Dedifferentiated amniotic fluid mesenchymal stem cell (primary cell): Measurements from ENCODE around the gene ADORA3.

Source experiments
- DNase-seq: peaks from one replicate; pipeline ENCODE4 v3.0.0-alpha.2; 2016; ENCODE audit errors: extremely low spot score

The ADORA3 gene

GRCh38 chr1:111507411-111508201 is 4.2 kb upstream of the ADORA3 start:
- no peak for DNase-seq

- no peak for DNase-seq
Measured at GRCh38 chr1:111506561-111506960, 3.1 kb upstream of the ADORA3 start.

GRCh38 chr1:111505641-111506119 is 2.2 kb upstream of the ADORA3 start:
- no peak for DNase-seq

GRCh38 chr1:111504097-111504496 is 664 bp upstream of the ADORA3 start:
- DNase-seq = no peak

GRCh38 chr1:111501645-111502044 is 1.8 kb downstream of the ADORA3 start:
- no peak for DNase-seq

GRCh38 chr1:111499026-111499785 is 4.2 kb downstream of the ADORA3 start:
- no peak for DNase-seq

GRCh38 chr1:111497592-111497991 is 5.8 kb downstream of the ADORA3 start:
- DNase-seq = no peak

GRCh38 chr1:111496398-111496797 is 7.0 kb downstream of the ADORA3 start:
- DNase-seq = no peak

- DNase-seq = no peak
Measured at GRCh38 chr1:111491070-111491469, 12.4 kb downstream of the ADORA3 start.

GRCh38 chr1:111490220-111490619 is 13.2 kb downstream of the ADORA3 start:
- DNase-seq = no peak

- no peak for DNase-seq
Measured at GRCh38 chr1:111489604-111490003, 13.8 kb downstream of the ADORA3 start.

GRCh38 chr1:111488669-111489068 is 14.8 kb downstream of the ADORA3 start:
- DNase-seq = no peak

- DNase-seq = no peak
Measured at GRCh38 chr1:111487133-111487532, 16.3 kb downstream of the ADORA3 start.

- DNase-seq = no peak
Measured at GRCh38 chr1:111486431-111486830, 17.0 kb downstream of the ADORA3 start.

- DNase-seq = no peak
Measured at GRCh38 chr1:111484391-111485026, 18.9 kb downstream of the ADORA3 start.

GRCh38 chr1:111483876-111484275 is 19.6 kb downstream of the ADORA3 start:
- no peak for DNase-seq

GRCh38 chr1:111483166-111483565 is 20.3 kb downstream of the ADORA3 start:
- DNase-seq = no peak

GRCh38 chr1:111481387-111482221 is 21.8 kb downstream of the ADORA3 start:
- peak; percentile 34 for DNase-seq

- DNase-seq = no peak
Measured at GRCh38 chr1:111480674-111481073, 22.8 kb downstream of the ADORA3 start.

GRCh38 chr1:111476761-111477309 is 26.6 kb downstream of the ADORA3 start:
- no peak for DNase-seq

GRCh38 chr1:111476214-111476613 is 27.2 kb downstream of the ADORA3 start:
- DNase-seq = no peak
